WTC11 (cell line): Measurements from ENCODE around the gene RBFOX2.

ENCODE experiments used
- NFATC4 ChIP-seq: fragments of 250-450 bp; sonication (Bioruptor Pico); IDR thresholded peaks from 2 replicates; pipeline ENCODE4 v1.9.0; 2021; ENCODE audit warnings: mild to moderate bottlenecking
- SMAD3 ChIP-seq: sonication (generic); formaldehyde crosslinking; IDR thresholded peaks from 2 replicates; pipeline ENCODE4 v1.8.0; 2022; ENCODE audit warnings: missing genetic modification reagents, mild to moderate bottlenecking, borderline replicate concordance
- TEAD4 ChIP-seq: sonication (generic); formaldehyde crosslinking; IDR thresholded peaks from 2 replicates; pipeline ENCODE4 v1.8.0; 2022; ENCODE audit warnings: mild to moderate bottlenecking, missing genetic modification reagents
- ZBTB21 ChIP-seq: sonication (generic); formaldehyde crosslinking; IDR thresholded peaks from 2 replicates; pipeline ENCODE4 v1.8.1; 2023; ENCODE audit warnings: mild to moderate bottlenecking, missing genetic modification reagents, borderline replicate concordance
- TF ChIP-seq, protein P1 (sequence below): sonication (generic); formaldehyde crosslinking; IDR thresholded peaks from 2 replicates; pipeline ENCODE4 v1.8.1; 2023; ENCODE audit warnings: mild to moderate bottlenecking, missing genetic modification reagents, moderate library complexity
- TF ChIP-seq, protein P2 (sequence below): sonication (generic); formaldehyde crosslinking; IDR thresholded peaks from 2 replicates; pipeline ENCODE4 v1.8.0; 2022; ENCODE audit warnings: mild to moderate bottlenecking, missing genetic modification reagents
- TF ChIP-seq, protein P3 (sequence below): fragments of 200-600 bp; IDR thresholded peaks from 2 replicates; pipeline ENCODE4 v1.8.0; 2022; ENCODE audit warnings: antibody characterized with exemption

- TF ChIP-seq, protein P1, sequence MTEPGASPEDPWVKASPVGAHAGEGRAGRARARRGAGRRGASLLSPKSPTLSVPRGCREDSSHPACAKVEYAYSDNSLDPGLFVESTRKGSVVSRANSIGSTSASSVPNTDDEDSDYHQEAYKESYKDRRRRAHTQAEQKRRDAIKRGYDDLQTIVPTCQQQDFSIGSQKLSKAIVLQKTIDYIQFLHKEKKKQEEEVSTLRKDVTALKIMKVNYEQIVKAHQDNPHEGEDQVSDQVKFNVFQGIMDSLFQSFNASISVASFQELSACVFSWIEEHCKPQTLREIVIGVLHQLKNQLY (CRISPR knock-in tag) = no peak
- TF ChIP-seq, protein P2, sequence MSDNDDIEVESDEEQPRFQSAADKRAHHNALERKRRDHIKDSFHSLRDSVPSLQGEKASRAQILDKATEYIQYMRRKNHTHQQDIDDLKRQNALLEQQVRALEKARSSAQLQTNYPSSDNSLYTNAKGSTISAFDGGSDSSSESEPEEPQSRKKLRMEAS (CRISPR knock-in tag) = no peak
- no peak for TF ChIP-seq ZBTB21 (CRISPR knock-in tag)
- no peak for TF ChIP-seq NFATC4
- TF ChIP-seq, protein P3, sequence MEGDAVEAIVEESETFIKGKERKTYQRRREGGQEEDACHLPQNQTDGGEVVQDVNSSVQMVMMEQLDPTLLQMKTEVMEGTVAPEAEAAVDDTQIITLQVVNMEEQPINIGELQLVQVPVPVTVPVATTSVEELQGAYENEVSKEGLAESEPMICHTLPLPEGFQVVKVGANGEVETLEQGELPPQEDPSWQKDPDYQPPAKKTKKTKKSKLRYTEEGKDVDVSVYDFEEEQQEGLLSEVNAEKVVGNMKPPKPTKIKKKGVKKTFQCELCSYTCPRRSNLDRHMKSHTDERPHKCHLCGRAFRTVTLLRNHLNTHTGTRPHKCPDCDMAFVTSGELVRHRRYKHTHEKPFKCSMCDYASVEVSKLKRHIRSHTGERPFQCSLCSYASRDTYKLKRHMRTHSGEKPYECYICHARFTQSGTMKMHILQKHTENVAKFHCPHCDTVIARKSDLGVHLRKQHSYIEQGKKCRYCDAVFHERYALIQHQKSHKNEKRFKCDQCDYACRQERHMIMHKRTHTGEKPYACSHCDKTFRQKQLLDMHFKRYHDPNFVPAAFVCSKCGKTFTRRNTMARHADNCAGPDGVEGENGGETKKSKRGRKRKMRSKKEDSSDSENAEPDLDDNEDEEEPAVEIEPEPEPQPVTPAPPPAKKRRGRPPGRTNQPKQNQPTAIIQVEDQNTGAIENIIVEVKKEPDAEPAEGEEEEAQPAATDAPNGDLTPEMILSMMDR = no peak
- no peak for TF ChIP-seq TEAD4 (CRISPR knock-in tag)
- no peak for TF ChIP-seq SMAD3 (CRISPR knock-in tag)
Observed at GRCh38 chr22:35717572-35717971, 311.1 kb downstream of the RBFOX2 start, which contains the start of gene APOL5.
